SH-SY5Y (cell line): Measurements from ENCODE around the gene TJP3.

ENCODE experiments used
- GATA2 ChIP-seq: IDR thresholded peaks from 2 replicates; pipeline ENCODE4 v1.6.1; 2011; ENCODE audit warnings: mild to moderate bottlenecking, low read depth, low read length
- GATA3 ChIP-seq: IDR thresholded peaks from 2 replicates; pipeline ENCODE4 v1.6.1; 2011; ENCODE audit warnings: low read depth, mild to moderate bottlenecking, low read length, moderate library complexity

Gene TJP3

DNA sequence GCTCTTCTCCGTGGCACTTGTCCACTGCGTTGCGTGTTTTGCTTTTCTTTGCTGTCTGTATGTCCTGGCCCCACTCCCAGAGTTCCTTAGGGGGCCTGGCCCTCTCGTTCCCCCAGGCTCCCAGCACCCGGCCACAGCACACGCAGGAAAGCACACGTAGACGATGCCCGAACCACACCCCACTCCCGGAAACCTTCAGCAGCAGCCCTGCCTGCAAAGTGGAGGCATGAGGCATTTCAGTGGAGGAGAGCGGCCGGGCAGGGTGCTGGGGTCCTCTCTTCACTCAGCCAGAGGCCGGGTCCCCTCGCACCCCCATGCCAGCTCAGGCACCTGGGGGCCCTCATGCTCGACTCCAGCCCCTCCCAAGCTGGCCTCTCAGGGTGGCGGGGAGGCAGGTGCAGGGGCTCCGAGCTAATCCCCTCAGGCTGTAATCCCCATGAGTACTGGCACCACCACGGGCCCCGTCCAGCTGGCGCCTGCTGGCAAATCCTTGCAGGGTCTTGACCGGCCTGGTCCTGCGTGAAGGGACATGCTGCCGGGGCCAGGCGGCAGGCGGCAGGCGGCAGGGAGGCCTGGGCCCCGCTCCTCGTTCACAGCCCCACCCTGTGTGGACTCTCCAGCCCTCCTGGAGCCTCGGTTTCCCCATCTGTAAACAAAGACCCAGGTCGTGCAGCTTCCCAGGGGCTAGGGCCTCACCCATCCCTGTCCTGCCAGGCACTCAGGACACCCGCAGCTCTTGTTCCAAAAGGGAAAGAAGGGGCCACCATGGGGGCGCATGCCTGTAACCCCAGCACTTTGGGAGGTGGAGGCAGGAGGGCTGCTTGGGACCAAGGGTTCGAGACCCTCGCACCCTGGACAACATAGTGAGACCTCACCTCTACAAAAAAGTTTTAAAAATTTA, 14.9 kb upstream of the TJP3 start:
- TF ChIP-seq GATA3 (no peak), GATA2 (no peak)

GRCh38 chr19:3694361-3695123, 13.6 kb upstream of the TJP3 start:
- TF ChIP-seq GATA2 (no peak), GATA3 (no peak)

GRCh38 chr19:3695124-3695733, 13.0 kb upstream of the TJP3 start:
- no peak for TF ChIP-seq GATA3
- TF ChIP-seq GATA2 = no peak

GRCh38 chr19:3695986-3696659, 12.1 kb upstream of the TJP3 start:
- TF ChIP-seq GATA2 = no peak
- TF ChIP-seq GATA3 = no peak

- TF ChIP-seq GATA2 = no peak
- no peak for TF ChIP-seq GATA3
Measured at GRCh38 chr19:3696660-3696995, 11.6 kb upstream of the TJP3 start.

DNA sequence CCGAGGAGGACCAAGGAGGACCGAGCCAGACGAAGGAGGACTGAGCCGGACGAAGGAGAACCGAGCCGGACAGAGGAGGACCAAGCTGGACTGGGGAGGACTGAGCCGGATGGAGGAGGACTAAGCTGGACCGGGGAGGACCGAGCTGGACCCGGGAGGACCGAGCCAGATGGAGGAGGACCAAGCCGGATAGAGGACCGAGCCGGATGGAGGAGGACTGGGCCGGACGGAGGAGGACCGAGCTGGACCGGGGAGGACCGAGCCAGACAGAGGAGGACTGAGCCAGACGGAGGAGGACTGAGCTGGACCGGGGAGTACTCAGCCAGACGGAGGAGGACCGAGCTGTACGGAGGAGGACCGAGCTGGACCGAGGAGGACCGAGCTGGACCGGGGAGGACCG, 11.1 kb upstream of the TJP3 start:
- TF ChIP-seq GATA3 (no peak), GATA2 (no peak)

GRCh38 chr19:3697671-3698385, 10.4 kb upstream of the TJP3 start:
- TF ChIP-seq GATA2 (no peak), GATA3 (no peak)

DNA sequence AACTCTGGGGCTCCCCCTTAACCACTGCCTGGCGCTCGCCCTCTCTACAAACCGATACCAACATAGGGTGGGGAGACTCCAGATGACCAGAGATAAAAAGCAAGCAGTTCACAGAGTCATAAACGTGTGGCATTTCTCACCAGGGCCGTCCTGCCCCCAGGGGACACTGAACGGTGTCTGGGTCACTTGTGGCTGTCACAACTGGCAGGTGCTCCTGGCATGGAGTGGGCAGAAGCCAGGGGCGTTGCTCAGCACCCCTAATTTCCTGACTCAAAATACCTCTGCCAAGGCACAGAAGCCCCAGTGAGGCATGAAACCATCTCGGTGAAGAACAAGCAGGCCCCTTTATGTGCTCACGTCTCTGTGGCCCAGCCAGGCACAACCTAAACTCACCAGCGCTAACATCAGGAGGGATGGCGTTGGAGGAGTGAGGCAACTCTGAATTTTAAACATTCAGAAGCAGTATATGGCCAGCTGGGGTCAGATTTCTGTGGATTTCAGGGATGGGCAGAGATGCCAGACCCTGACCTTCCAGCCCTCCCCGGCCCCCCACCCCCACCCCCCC, 9.7 kb upstream of the TJP3 start:
- peak; percentile 20; the same call in 1 of the 2 replicates for TF ChIP-seq GATA2
- TF ChIP-seq GATA3 = no peak

GRCh38 chr19:3698974-3699740, 9.0 kb upstream of the TJP3 start:
- TF ChIP-seq GATA2 = no peak
- TF ChIP-seq GATA3 = no peak

GRCh38 chr19:3699741-3700241, 8.4 kb upstream of the TJP3 start:
- no peak for TF ChIP-seq GATA3
- no peak for TF ChIP-seq GATA2

DNA sequence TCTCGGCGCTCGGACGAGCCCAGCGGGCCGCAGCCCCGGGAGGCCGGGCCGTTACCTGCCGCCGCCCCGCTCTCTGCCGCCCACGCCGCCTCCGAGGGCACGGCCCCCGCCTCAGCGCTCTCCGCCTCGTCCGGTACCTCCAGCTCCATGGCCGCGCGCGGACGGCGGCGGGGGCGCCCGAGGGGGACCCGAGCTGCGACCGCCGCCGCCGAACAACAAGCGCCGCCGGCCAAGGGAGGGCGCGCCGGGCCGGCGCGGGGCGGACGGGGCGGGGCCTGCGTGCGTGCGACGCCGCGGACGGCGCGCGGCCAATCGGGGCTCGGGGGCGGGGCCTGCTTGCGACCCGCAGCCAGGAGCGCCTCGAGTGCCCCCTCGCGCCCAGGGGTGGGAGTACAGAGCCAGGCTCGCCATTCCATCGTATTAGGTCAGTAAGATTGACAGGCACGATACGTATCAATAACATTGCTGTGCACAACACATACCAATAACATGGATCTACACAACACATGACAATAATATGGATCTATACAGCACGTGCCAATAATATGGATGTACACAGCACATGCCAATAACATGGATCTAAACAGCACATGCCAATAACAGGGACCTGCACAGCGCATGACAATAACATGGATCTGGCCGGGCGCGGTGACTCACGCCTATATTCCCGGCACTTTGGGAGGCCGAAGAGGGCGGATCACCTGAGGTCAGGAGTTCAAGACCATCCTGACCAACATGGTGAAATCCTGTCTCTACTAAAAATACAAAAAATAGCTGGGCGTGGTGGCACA, 7.7 kb upstream of the TJP3 start, which contains the start of gene PIP5K1C:
Gene PIP5K1C, minus strand, starts transcription at position 227 of the 791 bp plus-strand sequence. Its CDS starts 78 bp downstream, at position 149.
- TF ChIP-seq GATA3 = no peak
- 0 out of 2 replicates have a peak, but pooled peaks have one; percentile 19 for TF ChIP-seq GATA2

- no peak for TF ChIP-seq GATA2
- no peak for TF ChIP-seq GATA3
Measured at GRCh38 chr19:3701200-3701599, 7.0 kb upstream of the TJP3 start.
